Prostate gland (tissue), 2 donors: ENCODE measurements around the gene TOP2A. TPM values are rescaled to one million over a fixed set of nuclear protein-coding genes. Genes with fewer than 3 reads are reported as not detected.

Experiments used
- DNase-seq: peaks from one replicate; pipeline ENCODE4 v3.0.0-alpha.2; 2019; ENCODE audit warnings: low spot score
- H3K27ac ChIP-seq, 2 donors: fragments of 200-600 bp; sonication (generic); 2 replicates each; pipeline ENCODE4 v1.5.1; 2017 to 2019
- H3K27me3 ChIP-seq: fragments of 200-600 bp; sonication (generic); replicated peaks from 2 replicates; pipeline ENCODE4 v1.5.1; 2019; ENCODE audit not compliant: insufficient read depth
- H3K36me3 ChIP-seq, 2 donors: fragments of 200-600 bp; sonication (generic); 1 replicate in 1 of 2; 2 replicates in 1 of 2; pipeline versions ENCODE4 v1.5.1 to v1.8.1; 2017 to 2019
- H3K4me1 ChIP-seq: fragments of 200-600 bp; sonication (generic); replicated peaks from 2 replicates; pipeline ENCODE4 v1.5.1; 2019
- H3K4me3 ChIP-seq, 2 donors: fragments of 200-600 bp; sonication (generic); 2 replicates each; pipeline ENCODE4 v1.5.1; 2017 to 2019
- H3K9me3 ChIP-seq: fragments of 200-600 bp; sonication (generic); 2 replicates; pipeline ENCODE4 v1.5.1; 2017
- POLR2A ChIP-seq: fragments of 450-650 bp; IDR thresholded peaks from one replicate; pipeline ENCODE4 v1.6.1; 2016; ENCODE audit warnings: antibody characterized with exemption, mild to moderate bottlenecking
- POLR2AphosphoS5 ChIP-seq: sonication (generic); formaldehyde crosslinking; IDR thresholded peaks from one replicate; pipeline ENCODE4 v1.6.1; 2017; ENCODE audit warnings: antibody characterized with exemption
- WGBS: methylation state at CpG from one replicate; pipeline ENCODE4 v1.1.5; 2018; 5-methylcytosine and 5-hydroxymethylcytosine counted together
- intact Hi-C: fragments of 100-400 bp; cut with DNase I; formaldehyde crosslinking; loops from one replicate; pipeline ENCODE4 v1.14.2; 2022
- total RNA-seq, 2 donors: library from RNA; depleted of rRNA; stranded (reverse); fragments of >200 nt; gene quantifications; one replicate each; pipeline ENCODE4 v1.1.0, GENCODE V29; 2016
- TF ChIP-seq, protein P1 (sequence below), 4 experiments: fragments of 200-600 bp in 2 of 4; fragments of 450-650 bp in 2 of 4; sonication (generic) in 2 of 4; IDR thresholded peaks; 1 replicate in 3 of 4; 2 replicates in 1 of 4; pipeline ENCODE4 v1.5.1; 2016 to 2019; ENCODE audit warnings: antibody characterized with exemption in 4 of 4, mild to moderate bottlenecking in 2 of 4, moderate library complexity in 2 of 4

TOP2A gene
- total RNA-seq, 2 donors from 2014 or later = 3.1 to 15.9 TPM

DNA sequence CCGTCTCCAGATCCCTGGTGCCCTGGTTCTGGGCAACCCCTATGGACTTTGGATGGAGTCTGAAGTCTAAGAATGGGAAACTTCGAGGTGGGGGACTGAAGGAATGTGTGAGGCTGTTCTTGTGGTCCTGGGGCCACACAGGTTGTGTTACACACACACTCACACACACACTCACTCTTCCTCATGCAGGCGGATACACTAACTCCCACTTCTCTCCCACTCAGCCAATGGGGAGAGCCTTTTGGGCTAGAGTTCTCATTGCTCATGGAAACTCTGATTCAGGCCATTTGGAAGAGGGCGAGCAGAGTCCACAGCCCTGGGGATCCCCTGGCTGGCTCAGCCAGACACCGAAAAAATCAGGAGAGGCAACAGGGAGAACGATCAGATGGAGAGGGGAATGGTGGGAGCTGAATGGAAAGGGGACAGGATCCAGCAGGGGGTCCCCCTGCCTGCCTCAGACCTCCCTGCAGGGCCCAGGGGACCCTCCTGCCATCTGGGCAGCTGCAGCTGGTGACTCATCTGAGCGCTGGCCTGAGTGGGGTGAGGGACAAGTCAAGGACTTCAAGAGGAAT is 34.6 kb upstream of the TOP2A start:
- peaks cover 9% of the 10 kb centered on the region for H3K4me1 ChIP-seq
- 63% methylated on average over 7 of the region's 7 CpGs for WGBS
- peak overlapping the region; percentile 22 to 48 for H3K27ac ChIP-seq
- TF ChIP-seq POLR2AphosphoS5 (peak; percentile 6), POLR2A (no peak)
- TF ChIP-seq, protein P1, sequence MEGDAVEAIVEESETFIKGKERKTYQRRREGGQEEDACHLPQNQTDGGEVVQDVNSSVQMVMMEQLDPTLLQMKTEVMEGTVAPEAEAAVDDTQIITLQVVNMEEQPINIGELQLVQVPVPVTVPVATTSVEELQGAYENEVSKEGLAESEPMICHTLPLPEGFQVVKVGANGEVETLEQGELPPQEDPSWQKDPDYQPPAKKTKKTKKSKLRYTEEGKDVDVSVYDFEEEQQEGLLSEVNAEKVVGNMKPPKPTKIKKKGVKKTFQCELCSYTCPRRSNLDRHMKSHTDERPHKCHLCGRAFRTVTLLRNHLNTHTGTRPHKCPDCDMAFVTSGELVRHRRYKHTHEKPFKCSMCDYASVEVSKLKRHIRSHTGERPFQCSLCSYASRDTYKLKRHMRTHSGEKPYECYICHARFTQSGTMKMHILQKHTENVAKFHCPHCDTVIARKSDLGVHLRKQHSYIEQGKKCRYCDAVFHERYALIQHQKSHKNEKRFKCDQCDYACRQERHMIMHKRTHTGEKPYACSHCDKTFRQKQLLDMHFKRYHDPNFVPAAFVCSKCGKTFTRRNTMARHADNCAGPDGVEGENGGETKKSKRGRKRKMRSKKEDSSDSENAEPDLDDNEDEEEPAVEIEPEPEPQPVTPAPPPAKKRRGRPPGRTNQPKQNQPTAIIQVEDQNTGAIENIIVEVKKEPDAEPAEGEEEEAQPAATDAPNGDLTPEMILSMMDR (IDR thresholded peaks at IDR 0.05) = no peak
- peaks cover 0 to 4% of the 10 kb centered on the region in 2 donors for H3K36me3 ChIP-seq
- H3K9me3 ChIP-seq = no peaks in the 10 kb centered on the region
- DNase-seq = no peak
- intact Hi-C loops = no loop called here
- no peaks in the 10 kb centered on the region for H3K27me3 ChIP-seq
- H3K4me3 ChIP-seq = no peak overlapping the region

DNA sequence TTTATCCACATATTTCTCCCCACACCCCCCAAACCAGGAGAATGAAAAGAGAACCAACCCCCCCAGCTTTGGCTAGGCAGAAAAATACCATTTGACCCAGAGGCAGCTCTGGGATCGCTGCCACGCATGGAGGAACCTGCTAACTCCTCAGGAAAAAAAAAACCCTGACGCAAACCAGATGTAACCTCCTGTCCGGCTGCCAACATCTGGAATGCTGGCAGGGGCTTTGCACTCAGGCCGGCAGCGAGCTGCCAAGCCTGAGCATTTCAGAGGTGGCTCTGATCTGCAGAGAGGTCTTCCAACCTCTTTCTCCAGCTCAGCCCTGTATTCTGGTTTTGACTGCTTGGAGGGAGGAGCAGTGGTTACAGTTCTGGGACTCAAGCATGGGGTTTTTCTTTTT is 33.7 kb upstream of the TOP2A start:
- TF ChIP-seq POLR2A (no peak), POLR2AphosphoS5 (peak; percentile 36)
- TF ChIP-seq, protein P1 (IDR thresholded peaks at IDR 0.05) = no peak
- Histone ChIP-seq H3K4me3 (no peak overlapping the region), H3K27ac (peak overlapping the region; percentile 22 to 25), H3K27me3 (no peaks in the 10 kb centered on the region), H3K4me1 (peaks cover 9% of the 10 kb centered on the region), H3K36me3 (peaks cover 0 to 4% of the 10 kb centered on the region in 2 donors), H3K9me3 (no peaks in the 10 kb centered on the region)
- intact Hi-C loops = no loop called here
- 6% methylated on average over 6 of the region's 6 CpGs for WGBS
- no peak for DNase-seq

DNA sequence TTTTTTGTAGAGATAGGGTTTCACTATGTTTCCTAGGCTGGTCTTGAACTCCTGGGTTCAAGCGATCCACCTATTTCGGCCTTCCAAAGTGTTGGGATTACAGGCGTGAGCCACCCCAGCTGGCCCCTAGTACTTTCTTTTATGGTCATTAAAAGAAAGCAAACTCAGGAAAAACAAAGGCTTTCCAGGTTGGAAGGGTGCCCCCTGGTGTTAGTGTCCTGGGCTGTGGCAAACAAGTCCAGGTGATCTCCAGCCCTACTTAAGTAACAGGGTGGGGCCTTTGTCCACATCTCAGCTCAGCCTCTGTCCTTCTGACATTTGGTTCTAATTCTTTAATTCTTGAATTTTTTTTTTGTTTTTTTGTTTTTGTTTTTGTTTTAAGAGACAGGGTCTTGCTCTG is 32.5 kb upstream of the TOP2A start:
- Histone ChIP-seq H3K9me3 (no peaks in the 10 kb centered on the region), H3K27ac (peak overlapping the region in 1 of 2 donors; percentile 61), H3K27me3 (no peaks in the 10 kb centered on the region), H3K4me1 (peaks cover 9% of the 10 kb centered on the region), H3K36me3 (peaks cover 0 to 4% of the 10 kb centered on the region in 2 donors), H3K4me3 (no peak overlapping the region)
- intact Hi-C loops = no loop called here
- DNase-seq = no peak
- WGBS = 75% methylated on average over 3 of the region's 3 CpGs
- TF ChIP-seq POLR2A = no peak
- TF ChIP-seq, protein P1 (IDR thresholded peaks at IDR 0.05) = peak in 3 of 4 experiments; percentile 30 to 47 (median 38)
- no peak for TF ChIP-seq POLR2AphosphoS5

DNA sequence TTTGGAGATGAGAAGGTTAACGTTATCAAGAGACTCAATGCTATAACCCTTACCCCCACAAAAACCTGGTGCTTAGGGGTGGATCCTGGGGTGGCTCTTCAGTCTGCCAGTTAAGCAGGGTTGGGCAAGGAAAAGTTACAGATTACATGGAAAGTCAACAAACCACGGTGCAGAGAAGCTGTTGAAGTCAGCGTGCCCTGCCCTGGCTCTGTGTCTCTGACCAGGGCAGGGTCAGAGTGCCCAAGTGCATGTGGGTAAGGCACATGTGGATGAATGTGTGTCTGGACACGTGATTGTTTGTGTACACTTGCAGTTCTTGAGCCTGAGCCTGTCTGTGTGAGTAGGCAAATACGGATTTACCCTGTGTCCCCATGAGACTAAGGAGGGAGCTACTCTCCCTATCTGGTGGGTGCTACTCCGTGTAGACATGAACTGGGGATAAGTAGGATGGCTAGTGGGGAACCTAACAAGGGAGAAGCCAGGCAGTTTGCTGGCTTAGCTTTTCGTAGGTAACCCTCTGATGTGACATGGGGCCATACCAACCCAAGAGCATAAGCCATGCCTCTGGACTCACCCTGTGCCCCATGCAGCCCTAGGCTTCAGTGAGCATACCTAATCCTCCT is 31.1 kb upstream of the TOP2A start:
- Histone ChIP-seq H3K27ac (peak overlapping the region; percentile 61), H3K27me3 (no peaks in the 10 kb centered on the region), H3K9me3 (no peaks in the 10 kb centered on the region), H3K4me3 (no peak overlapping the region), H3K36me3 (peaks cover 0 to 4% of the 10 kb centered on the region in 2 donors), H3K4me1 (peaks cover 9% of the 10 kb centered on the region)
- TF ChIP-seq POLR2AphosphoS5 (peak; percentile 41), POLR2A (peak; percentile 38)
- TF ChIP-seq, protein P1 (IDR thresholded peaks at IDR 0.05) = no peak
- WGBS = 26% methylated on average over 7 of the region's 7 CpGs
- intact Hi-C loops = no loop called here
- no peak for DNase-seq

DNA sequence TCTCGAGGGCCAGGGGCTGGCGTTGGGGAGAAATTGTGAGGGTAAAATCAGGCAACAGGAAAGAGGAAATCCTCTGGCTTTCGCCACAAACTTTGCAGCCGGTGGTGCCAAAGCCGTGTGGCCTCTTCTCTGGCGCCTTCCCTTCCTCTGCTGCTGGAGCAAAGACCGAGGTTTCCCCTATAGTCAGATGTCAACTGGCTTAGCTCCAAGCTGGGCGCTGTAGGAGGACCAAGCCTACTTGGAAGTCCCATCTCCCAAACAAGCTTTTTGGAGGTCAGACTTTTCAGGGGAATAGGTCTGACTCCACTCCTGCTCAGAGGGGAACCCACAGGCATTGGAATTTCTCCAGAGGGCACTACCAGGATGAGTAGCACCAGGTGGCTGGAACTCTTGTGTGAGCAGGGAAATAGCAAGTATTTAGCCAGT is 30.5 kb upstream of the TOP2A start:
- no peak overlapping the region for H3K4me3 ChIP-seq
- peaks cover 0 to 1% of the 10 kb centered on the region in 2 donors for H3K36me3 ChIP-seq
- no peaks in the 10 kb centered on the region for H3K9me3 ChIP-seq
- WGBS = 19% methylated on average over 8 of the region's 8 CpGs
- intact Hi-C loops = no loop called here
- peaks cover 9% of the 10 kb centered on the region for H3K4me1 ChIP-seq
- no peaks in the 10 kb centered on the region for H3K27me3 ChIP-seq
- peak overlapping the region; percentile 61 for H3K27ac ChIP-seq
- TF ChIP-seq POLR2AphosphoS5 (no peak), POLR2A (no peak)
- TF ChIP-seq, protein P1 (IDR thresholded peaks at IDR 0.05) = no peak
- no peak for DNase-seq
